GM12878 (cell line): ENCODE data around the gene HEPHL1. TPM values are rescaled to one million over a fixed set of nuclear protein-coding genes. Genes with fewer than 3 reads are reported as not detected.

Source experiments
- ATAC-seq: fragments of 200-7000 bp; cut with Tn5 transposase; 3 replicates; pipeline ENCODE4 v1.9.1; 2020; ENCODE audit warnings: mild to moderate bottlenecking, moderate library complexity
- BruUV-seq: library from RNA; stranded (reverse); fragments of 400-500 nt; replicated peaks from 2 replicates; lab custom pipeline; 2021; lab: Mats Ljungman, UMichigan
- CTCF ChIA-PET: fragments of 300-600 bp; sonication (Branson Sonifier 250); formaldehyde crosslinking; extraction: SDS; loops from one replicate; lab custom pipeline; 2021; ENCODE audit warnings: inconsistent platforms; lab: Yijun Ruan, JAX
- POLR2A ChIA-PET: fragments of 350-600 bp; formaldehyde crosslinking; extraction: SDS; loops from one replicate; lab custom pipeline; 2021; ENCODE audit warnings: inconsistent platforms; lab: Charles Lee
- RAD21 ChIA-PET: fragments of 300-600 bp; sonication (Branson Sonifier 250); formaldehyde crosslinking; loops from one replicate; lab custom pipeline; 2023; ENCODE audit warnings: antibody characterized with exemption; ENCODE audit not compliant: unreplicated experiment; lab: Charles Lee
- SMC1A ChIA-PET: fragments of 300-600 bp; sonication (Branson Sonifier 250); formaldehyde crosslinking; loops from one replicate; lab custom pipeline; 2023; ENCODE audit not compliant: unreplicated experiment, uncharacterized antibody; lab: Charles Lee
- DNase-seq: peaks from one replicate; pipeline ENCODE4 v3.0.0-alpha.2; 2011; ENCODE audit warnings: low read depth, low spot score
- FAIRE-seq: peaks from 3 replicates; lab custom pipeline; 2011; peaks lifted over from hg19 to GRCh38; lab: Jason Lieb, UNC
- H2AFZ ChIP-seq: 2 replicates; pipeline ENCODE4 v1.6.0; 2011; ENCODE audit warnings: low read depth, low read length, control low read depth; ENCODE audit not compliant: control insufficient read depth
- H3K27ac ChIP-seq: 2 replicates; pipeline ENCODE4 v1.5.1; 2011; ENCODE audit warnings: control low read depth; ENCODE audit not compliant: control insufficient read depth, insufficient read depth
- H3K27me3 ChIP-seq, 2 experiments: replicated peaks in 1 of 2; 2 replicates each; pipeline versions ENCODE4 v1.6.0 to v1.6.1; 2011; ENCODE audit warnings: low read length in 1 of 2; ENCODE audit not compliant: control insufficient read depth in 2 of 2, insufficient read depth in 2 of 2
- H3K36me3 ChIP-seq, 2 experiments: 2 replicates each; pipeline ENCODE4 v1.5.1; 2011; ENCODE audit warnings: low read length in 1 of 2; ENCODE audit not compliant: control insufficient read depth in 2 of 2, insufficient read depth in 2 of 2
- H3K4me1 ChIP-seq: 2 replicates; pipeline ENCODE4 v1.6.1; 2011; ENCODE audit warnings: mild to moderate bottlenecking, low read length, moderate library complexity, mixed read lengths; ENCODE audit not compliant: control insufficient read depth, insufficient read depth
- H3K4me2 ChIP-seq: 2 replicates; pipeline ENCODE4 v1.6.0; 2011; ENCODE audit warnings: control low read depth; ENCODE audit not compliant: control insufficient read depth, insufficient read depth
- H3K4me3 ChIP-seq: fragments of 200-600 bp; sonication (generic); 2 replicates; pipeline ENCODE4 v1.5.1; 2016
- H3K79me2 ChIP-seq: 2 replicates; pipeline ENCODE4 v1.6.0; 2011; ENCODE audit warnings: low read length; ENCODE audit not compliant: control insufficient read depth, insufficient read depth
- H3K9ac ChIP-seq: 2 replicates; pipeline ENCODE4 v1.8.0; 2011; ENCODE audit warnings: low read length, control low read depth, mixed read lengths; ENCODE audit not compliant: control insufficient read depth, insufficient read depth
- H3K9me3 ChIP-seq: replicated peaks from 3 replicates; pipeline ENCODE4 v1.5.1; 2011; ENCODE audit warnings: mild to moderate bottlenecking, low read length; ENCODE audit not compliant: control insufficient read depth, insufficient read depth
- H4K20me1 ChIP-seq: 2 replicates; pipeline ENCODE4 v1.6.0; 2011; ENCODE audit not compliant: control insufficient read depth, insufficient read depth
- CBX3 ChIP-seq: fragments of 200-600 bp; sonication (generic); IDR thresholded peaks from 2 replicates; pipeline ENCODE4 v1.6.1; 2016; ENCODE audit warnings: low read depth, borderline replicate concordance
- MTA3 ChIP-seq: IDR thresholded peaks from 2 replicates; pipeline ENCODE4 v1.6.1; 2012; ENCODE audit warnings: low read length, inconsistent platforms, borderline replicate concordance
- MXI1 ChIP-seq: fragments of 150-350 bp; IDR thresholded peaks from 2 replicates; pipeline ENCODE4 v1.6.1; 2011; ENCODE audit warnings: low read depth, mild to moderate bottlenecking, inconsistent platforms, low read length, improper control_type of control experiment
- NR2F1 ChIP-seq: fragments of 450-650 bp; conservative IDR thresholded peaks from 2 replicates; pipeline ENCODE4 v1.6.1; 2017; ENCODE audit warnings: mild to moderate bottlenecking
- SREBF1 ChIP-seq: IDR thresholded peaks from 2 replicates; pipeline ENCODE4 v1.6.1; 2012; ENCODE audit warnings: mild to moderate bottlenecking, low read length
- SUZ12 ChIP-seq: fragments of 200-600 bp; sonication (generic); IDR thresholded peaks from one replicate; pipeline ENCODE4 v1.6.1; 2018; ENCODE audit warnings: antibody characterized with exemption, mild to moderate bottlenecking; ENCODE audit not compliant: unreplicated experiment
- TCF3 ChIP-seq: IDR thresholded peaks from 2 replicates; pipeline ENCODE4 v1.6.1; 2012; ENCODE audit warnings: low read depth, mild to moderate bottlenecking, low read length, borderline replicate concordance; ENCODE audit not compliant: insufficient read depth
- WGBS: methylation state at CpG from one replicate; pipeline ENCODE4 v1.1.6; 2016; ENCODE audit warnings: low lambda C conversion rate; ENCODE audit not compliant: insufficient replicate concordance, insufficient coverage; ENCODE audit errors: missing lambda C conversion rate; 5-methylcytosine and 5-hydroxymethylcytosine counted together
- in situ Hi-C: fragments of 300-500 bp; cut with MboI; formaldehyde crosslinking; loops from 9 replicates; pipeline ENCODE4 v1.14.3; 2018; ENCODE audit warnings: mixed read lengths
- intact Hi-C: fragments of 100-400 bp; cut with micrococcal nuclease; formaldehyde crosslinking; loops from one replicate; pipeline ENCODE4 v1.14.2; 2022; ENCODE audit not compliant: unreplicated experiment
- polyA plus RNA-seq, 11 experiments: library from polyadenylated mRNA; depleted of rRNA in 4 of 11; unstranded in 6 of 11; stranded (reverse) in 5 of 11; fragments of >200 nt; fragmentation: Nextera tagmentation in 4 of 11; fragmentation: Illumina TruSeq in 1 of 11; extraction: Ambion mirVana in 4 of 11; extraction: Trizol in 1 of 11; gene quantifications; 1 replicate in 1 of 11; 2 replicates in 10 of 11; pipeline versions ENCODE4 v1.2.1 to v1.2.3, GENCODE V29; 2011 to 2016; ENCODE audit warnings: inconsistent platforms in 2 of 11, missing spikeins in 2 of 11, low read depth in 1 of 11
- total RNA-seq, 4 experiments: library from RNA; depleted of rRNA in 3 of 4; stranded (reverse); fragments of >200 nt in 3 of 4; fragmentation: Illumina TruSeq in 1 of 4; extraction: Trizol in 1 of 4; gene quantifications; 2 replicates each; pipeline versions ENCODE4 v1.2.1 to v1.2.3, GENCODE V29; 2013 to 2021
- TF ChIP-seq, protein P1 (sequence below): fragments of 450-650 bp; IDR thresholded peaks from 2 replicates; pipeline ENCODE4 v1.6.1; 2017; ENCODE audit warnings: mild to moderate bottlenecking, low read depth, inconsistent platforms; ENCODE audit not compliant: poor library complexity, severe bottlenecking

The HEPHL1 gene
- total and polyA plus RNA-seq, 10 of the 15 experiments (the other 5 are each of a cell fraction or from before 2014, with no cell fraction given): 0.02 to 0.08 (median 0.05) TPM; not detected in 6

DNA sequence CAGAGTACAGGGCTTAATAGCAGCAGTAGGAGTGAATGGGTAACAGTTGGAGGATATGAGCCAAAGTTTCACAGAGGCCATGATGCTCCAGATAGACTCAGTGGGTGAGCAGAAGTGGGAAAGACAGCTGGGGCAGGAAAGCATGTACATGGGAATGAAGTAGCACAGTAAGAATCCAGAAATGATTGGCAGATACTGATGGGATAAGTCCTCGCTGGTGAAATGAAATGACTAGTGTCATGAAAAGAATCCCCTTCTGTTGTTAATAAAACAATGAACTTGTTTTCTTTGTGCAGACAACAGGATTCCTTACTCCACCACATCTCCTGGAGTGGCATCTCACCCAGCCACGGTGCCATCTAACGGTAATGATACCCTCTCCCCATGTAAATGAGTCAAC lies 90.1 kb downstream of the HEPHL1 start:
- DNase-seq (no peak), ATAC-seq (no peak), FAIRE-seq (no peak)
- no peaks in the 10 kb centered on the region for H3K27me3 ChIP-seq
- H3K36me3 ChIP-seq: no peaks in the 10 kb centered on the region
- ChIA-PET RAD21 (no interaction called here), POLR2A (no interaction called here), CTCF (no interaction called here), SMC1A (no interaction called here)
- H3K9me3 ChIP-seq: no peaks in the 10 kb centered on the region; the same call in 2 of the 3 replicates
- in situ Hi-C loops (no loop called here), intact Hi-C loops (no loop called here)
- H3K27ac ChIP-seq: no peak overlapping the region
- H3K9ac ChIP-seq: no peak overlapping the region
- no peaks in the 10 kb centered on the region for H4K20me1 ChIP-seq
- H3K4me3 ChIP-seq: no peak overlapping the region
- H3K4me1 ChIP-seq: no peaks in the 10 kb centered on the region; the same call in 1 of the 2 replicates
- no peaks in the 10 kb centered on the region for H3K79me2 ChIP-seq
- 95% methylated on average over 3 of the region's 3 CpGs for WGBS
- H2AFZ ChIP-seq: no peak overlapping the region
- TF ChIP-seq MTA3 (no peak), NR2F1 (no peak), SUZ12 (no peak), TCF3 (no peak)
- H3K4me2 ChIP-seq: no peak overlapping the region
- no TSS peak for BruUV-seq

DNA sequence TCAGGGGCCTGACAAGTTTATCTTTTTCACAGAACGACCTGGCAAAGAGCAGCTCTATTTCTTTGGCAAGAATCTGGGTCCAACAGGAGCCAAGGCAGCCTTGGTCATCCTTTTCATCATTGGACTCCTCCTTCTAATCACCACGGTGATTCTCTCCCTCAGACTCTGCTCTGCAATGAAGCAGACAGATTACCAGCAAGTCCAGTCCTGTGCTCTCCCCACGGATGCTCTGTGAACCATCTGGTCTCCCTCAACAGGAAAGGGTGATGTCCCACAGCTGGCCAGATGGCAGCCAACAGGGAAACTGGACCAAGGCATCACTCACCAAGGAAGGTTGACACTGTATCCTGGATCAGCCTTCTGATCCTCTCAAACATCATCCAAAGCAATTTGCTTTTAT lies 90.5 kb downstream of the HEPHL1 start:
- TF ChIP-seq, protein P1, sequence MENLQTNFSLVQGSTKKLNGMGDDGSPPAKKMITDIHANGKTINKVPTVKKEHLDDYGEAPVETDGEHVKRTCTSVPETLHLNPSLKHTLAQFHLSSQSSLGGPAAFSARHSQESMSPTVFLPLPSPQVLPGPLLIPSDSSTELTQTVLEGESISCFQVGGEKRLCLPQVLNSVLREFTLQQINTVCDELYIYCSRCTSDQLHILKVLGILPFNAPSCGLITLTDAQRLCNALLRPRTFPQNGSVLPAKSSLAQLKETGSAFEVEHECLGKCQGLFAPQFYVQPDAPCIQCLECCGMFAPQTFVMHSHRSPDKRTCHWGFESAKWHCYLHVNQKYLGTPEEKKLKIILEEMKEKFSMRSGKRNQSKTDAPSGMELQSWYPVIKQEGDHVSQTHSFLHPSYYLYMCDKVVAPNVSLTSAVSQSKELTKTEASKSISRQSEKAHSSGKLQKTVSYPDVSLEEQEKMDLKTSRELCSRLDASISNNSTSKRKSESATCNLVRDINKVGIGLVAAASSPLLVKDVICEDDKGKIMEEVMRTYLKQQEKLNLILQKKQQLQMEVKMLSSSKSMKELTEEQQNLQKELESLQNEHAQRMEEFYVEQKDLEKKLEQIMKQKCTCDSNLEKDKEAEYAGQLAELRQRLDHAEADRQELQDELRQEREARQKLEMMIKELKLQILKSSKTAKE: no peak
- TF ChIP-seq SREBF1 (no peak), MXI1 (no peak), CBX3 (no peak)
- CTCF ChIA-PET: no interaction called here
- DNase-seq (no peak), ATAC-seq (no peak), FAIRE-seq (no peak)
- intact Hi-C loops (no loop called here), in situ Hi-C loops (no loop called here)
- Histone ChIP-seq H3K4me2 (no peak overlapping the region), H4K20me1 (no peaks in the 10 kb centered on the region), H3K36me3 (no peaks in the 10 kb centered on the region), H3K27ac (no peak overlapping the region), H3K9me3 (no peaks in the 10 kb centered on the region; the same call in 2 of the 3 replicates), H3K9ac (no peak overlapping the region), H3K4me3 (no peak overlapping the region), H3K4me1 (no peaks in the 10 kb centered on the region; the same call in 1 of the 2 replicates), H3K79me2 (no peaks in the 10 kb centered on the region), H3K27me3 (no peaks in the 10 kb centered on the region), H2AFZ (no peak overlapping the region)
- SMC1A ChIA-PET: no interaction called here
- POLR2A ChIA-PET: no interaction called here
- 13% methylated on average over 3 of the region's 3 CpGs for WGBS
- no TSS peak for BruUV-seq
- RAD21 ChIA-PET: no interaction called here
